Testis (tissue), 3 donors: Measurements from ENCODE around the gene COL5A1. TPM values are rescaled to one million over a fixed set of nuclear protein-coding genes. Genes with fewer than 3 reads are reported as not detected.

Source experiments
- DNase-seq: peaks from one replicate; pipeline ENCODE4 v3.0.0-alpha.2; 2019
- H3K27ac ChIP-seq, 2 donors: fragments of 200-600 bp; sonication (generic); one replicate each; pipeline ENCODE4 v1.5.1; 2019
- H3K27me3 ChIP-seq: fragments of 200-600 bp; sonication (generic); one replicate; pipeline ENCODE4 v1.5.1; 2019
- H3K36me3 ChIP-seq: fragments of 200-600 bp; sonication (generic); one replicate; pipeline ENCODE4 v1.5.1; 2017; ENCODE audit warnings: low read depth; ENCODE audit errors: missing control alignments
- H3K4me1 ChIP-seq: fragments of 200-600 bp; sonication (generic); one replicate; pipeline ENCODE4 v1.5.1; 2019
- H3K4me3 ChIP-seq, 2 donors: fragments of 200-600 bp; sonication (generic); one replicate each; pipeline ENCODE4 v1.5.1; 2017 to 2019
- H3K9me3 ChIP-seq: fragments of 200-600 bp; sonication (generic); one replicate; pipeline ENCODE4 v1.5.1; 2017
- CTCF ChIP-seq, 3 experiments: fragments of 450-650 bp in 2 of 3; fragments of 200-600 bp in 1 of 3; sonication (generic) in 1 of 3; IDR thresholded peaks; one replicate each; pipeline ENCODE4 v1.5.1; 2016 to 2019; ENCODE audit warnings: antibody characterized with exemption in 3 of 3, mild to moderate bottlenecking in 2 of 3, moderate library complexity in 1 of 3
- POLR2A ChIP-seq: fragments of 450-650 bp; IDR thresholded peaks from one replicate; pipeline ENCODE4 v1.6.1; 2017; ENCODE audit warnings: antibody characterized with exemption, mild to moderate bottlenecking, moderate library complexity
- WGBS, 2 donors: methylation state at CpG; one replicate each; pipeline ENCODE4 v1.1.5; 2018; 5-methylcytosine and 5-hydroxymethylcytosine counted together
- intact Hi-C: fragments of 100-400 bp; cut with DNase I; formaldehyde crosslinking; loops from one replicate; pipeline ENCODE4 v1.15.1; 2023; ENCODE audit warnings: low total_unique reads
- polyA plus RNA-seq: library from polyadenylated mRNA; stranded (reverse); fragments of 350-450 nt; fragmentation: Illumina TruSeq; extraction: RNeasy Lipid Tissue Mini Kit (QIAGEN cat#74804); gene quantifications from one replicate; pipeline ENCODE4 v1.2.3, GENCODE V29; 2014; ENCODE audit warnings: low read depth, low replicate concordance; ENCODE audit not compliant: insufficient read depth
- total RNA-seq, 2 donors: library from RNA; depleted of rRNA; stranded (reverse); fragments of >200 nt; gene quantifications; one replicate each; pipeline ENCODE4 v1.2.3, GENCODE V29; 2016

COL5A1 gene
- total and polyA plus RNA-seq, 3 donors from 2014 or later: 18.5 to 34.3 (median 20.8) TPM

GRCh38 chr9:134848504-134848903 lies 206.9 kb downstream of the COL5A1 start:
- H3K4me1 ChIP-seq: peaks cover 4% of the 10 kb centered on the region
- intact Hi-C loops: no loop called here
- no peak for TF ChIP-seq CTCF (IDR thresholded peaks at IDR 0.05)
- WGBS, 2 donors: 86 to 97% methylated on average over 5 to 10 of the region's 10 CpGs
- no peak overlapping the region for H3K27ac ChIP-seq
- no peaks in the 10 kb centered on the region for H3K36me3 ChIP-seq
- no peaks in the 10 kb centered on the region for H3K27me3 ChIP-seq
- no peaks in the 10 kb centered on the region for H3K9me3 ChIP-seq
- H3K4me3 ChIP-seq: no peak overlapping the region
- no peak for DNase-seq

GRCh38 chr9:134850611-134851010 lies 209.0 kb downstream of the COL5A1 start:
- H3K4me1 ChIP-seq: peaks cover 4% of the 10 kb centered on the region
- H3K9me3 ChIP-seq: no peaks in the 10 kb centered on the region
- 82 to 93% methylated on average over 7 to 9 of the region's 9 CpGs for WGBS, 2 donors
- H3K36me3 ChIP-seq: no peaks in the 10 kb centered on the region
- intact Hi-C loops: no loop called here
- H3K27me3 ChIP-seq: no peaks in the 10 kb centered on the region
- no peak for DNase-seq
- TF ChIP-seq CTCF (IDR thresholded peaks at IDR 0.05) (no peak), POLR2A (no peak)
- H3K4me3 ChIP-seq: no peak overlapping the region
- no peak overlapping the region for H3K27ac ChIP-seq

- H3K36me3 ChIP-seq: no peaks in the 10 kb centered on the region
- WGBS, 2 donors: 91 to 95% methylated on average over 11 of the region's 12 CpGs
- H3K4me1 ChIP-seq: peaks cover 4% of the 10 kb centered on the region
- TF ChIP-seq CTCF (IDR thresholded peaks at IDR 0.05): no peak
- no peak for TF ChIP-seq POLR2A
- DNase-seq: no peak
- intact Hi-C loops: no loop called here
- H3K27me3 ChIP-seq: no peaks in the 10 kb centered on the region
- H3K9me3 ChIP-seq: no peaks in the 10 kb centered on the region
- no peak overlapping the region for H3K4me3 ChIP-seq
- no peak overlapping the region for H3K27ac ChIP-seq
Measured at GRCh38 chr9:134851020-134851419, 209.4 kb downstream of the COL5A1 start.

GRCh38 chr9:134852906-134853654 lies 211.5 kb downstream of the COL5A1 start:
- intact Hi-C loops: no loop called here
- Histone ChIP-seq H3K9me3 (no peaks in the 10 kb centered on the region), H3K27me3 (no peaks in the 10 kb centered on the region), H3K4me3 (no peak overlapping the region), H3K4me1 (peaks cover 4% of the 10 kb centered on the region), H3K36me3 (no peaks in the 10 kb centered on the region), H3K27ac (no peak overlapping the region)
- 59 to 69% methylated on average over 5 to 6 of the region's 6 CpGs for WGBS, 2 donors
- peak; percentile 25 for DNase-seq
- TF ChIP-seq POLR2A (no peak), CTCF (IDR thresholded peaks at IDR 0.05) (no peak)

GRCh38 chr9:134853893-134854292 lies 212.3 kb downstream of the COL5A1 start:
- Histone ChIP-seq H3K27me3 (no peaks in the 10 kb centered on the region), H3K36me3 (no peaks in the 10 kb centered on the region), H3K4me3 (no peak overlapping the region), H3K4me1 (peaks cover 4% of the 10 kb centered on the region), H3K27ac (no peak overlapping the region), H3K9me3 (no peaks in the 10 kb centered on the region)
- intact Hi-C loops: no loop called here
- 93 to 100% methylated on average over 4 to 6 of the region's 6 CpGs for WGBS, 2 donors
- no peak for TF ChIP-seq POLR2A
- TF ChIP-seq CTCF (IDR thresholded peaks at IDR 0.05): no peak
- DNase-seq: no peak
